Activated CD4-positive, alpha-beta T cell treated with anti-CD3 and anti-CD28 coated beads for 36 hours (primary cell): Measurements from ENCODE around the gene PSRC1. TPM values are rescaled to one million over a fixed set of nuclear protein-coding genes. Genes with fewer than 3 reads are reported as not detected.

Experiments used
- ATAC-seq: fragments of 200-7000 bp; cut with Tn5 transposase; one replicate; pipeline ENCODE4 v1.10.0; 2021; ENCODE audit warnings: mild to moderate bottlenecking, moderate library complexity
- CTCF ChIA-PET: fragments of 350-600 bp; sonication (Branson Sonifier 250); formaldehyde crosslinking; loops from one replicate; lab custom pipeline; 2021; ENCODE audit warnings: antibody characterized with exemption; lab: Charles Lee
- POLR2A ChIA-PET: fragments of 350-600 bp; sonication (Branson Sonifier 250); formaldehyde crosslinking; loops from one replicate; lab custom pipeline; 2021; ENCODE audit warnings: antibody characterized with exemption, inconsistent platforms; lab: Charles Lee
- DNase-seq: peaks from one replicate; pipeline ENCODE4 v3.0.0-alpha.2; 2020
- H3K27ac Mint-ChIP-seq: one replicate; pipeline ENCODE4 v1.8.0; 2021; ENCODE audit warnings: mixed read lengths
- H3K27me3 Mint-ChIP-seq: one replicate; pipeline ENCODE4 v1.8.0; 2021; ENCODE audit warnings: mixed read lengths
- H3K36me3 Mint-ChIP-seq: one replicate; pipeline ENCODE4 v1.8.0; 2021; ENCODE audit warnings: low read depth, mixed read lengths
- H3K4me1 Mint-ChIP-seq: one replicate; pipeline ENCODE4 v1.8.0; 2021; ENCODE audit warnings: mixed read lengths
- H3K4me3 Mint-ChIP-seq: one replicate; pipeline ENCODE4 v1.8.0; 2021; ENCODE audit warnings: mild to moderate bottlenecking, moderate library complexity, mixed read lengths
- H3K9me3 Mint-ChIP-seq: one replicate; pipeline ENCODE4 v1.8.0; 2021; ENCODE audit warnings: low read depth, mixed read lengths
- intact Hi-C, 2 experiments: fragments of 100-400 bp; cut with DNase I in 1 of 2; cut with micrococcal nuclease in 1 of 2; formaldehyde crosslinking; loops; one replicate each; pipeline versions ENCODE4 v1.14.2 to v1.15.1; 2022 to 2024; cut with DNase I, micrococcal nuclease
- total RNA-seq, 2 experiments: library from RNA; stranded (reverse); gene quantifications; one replicate each; pipeline ENCODE4 v1.2.3, GENCODE V29; 2021

Gene PSRC1
- 10 to 100 TPM; 17.6 to 18.4 TPM for total RNA-seq

GRCh38 chr1:109282952-109283747 is at the start of gene PSRC1:
Gene PSRC1, minus strand, starts transcription at chr1:109283145.
- ChIA-PET CTCF (interaction anchor here (0.6 to 1.8 kb wide), 23 partner anchors 13 to 372 kb away, joined by 3 to 29 read pairs (median 4); partner anchors contain the start of gene SARS1), POLR2A (interaction anchor here (0.6 to 1.6 kb wide), 7 partner anchors 17 to 250 kb away, joined by 3 to 6 read pairs (median 3); partner anchors contain the start of genes ATXN7L2 and PSMA5)
- DNase-seq (peak; percentile 95), ATAC-seq (peak; percentile 98)
- H3K36me3 Mint-ChIP-seq: peaks cover 4% of the 10 kb centered on the region
- intact Hi-C loops: loop anchor here (1.0 to 5.0 kb wide), 11 partner anchors 20 to 751 kb away; partner anchors contain the start of genes CYB561D1 (in 2 of the 2), ATXN7L2 (in 1 of the 2), CELSR2 (in 1 of the 2) and PSMA5 (in 1 of the 2)
- peaks cover 11% of the 10 kb centered on the region for H3K4me1 Mint-ChIP-seq
- peak within 1 kb of the TSS; percentile 86 for H3K4me3 Mint-ChIP-seq
- no peaks in the 10 kb centered on the region for H3K27me3 Mint-ChIP-seq
- H3K9me3 Mint-ChIP-seq: no peaks in the 10 kb centered on the region
- H3K27ac Mint-ChIP-seq: peak within 1 kb of the TSS; percentile 90

- Mint-ChIP-seq H3K27ac (no peak overlapping the region), H3K4me3 (no peak overlapping the region), H3K27me3 (no peaks in the 10 kb centered on the region), H3K36me3 (peaks cover 10% of the 10 kb centered on the region), H3K4me1 (no peaks in the 10 kb centered on the region), H3K9me3 (peaks cover 18% of the 10 kb centered on the region)
- CTCF ChIA-PET: interaction anchor here (0.8 kb wide), 1 partner anchor 55 kb away, joined by 3 read pairs; no protein-coding TSS in a partner anchor
- ATAC-seq (no peak), DNase-seq (no peak)
- intact Hi-C loops: no loop called here
- POLR2A ChIA-PET: no interaction called here
Measured at GRCh38 chr1:109331113-109331512, 48.2 kb upstream of the PSRC1 start.

GRCh38 chr1:109327285-109327684 is 44.3 kb upstream of the PSRC1 start:
- intact Hi-C loops: no loop called here
- Mint-ChIP-seq H3K4me1 (no peaks in the 10 kb centered on the region), H3K9me3 (peaks cover 13% of the 10 kb centered on the region), H3K27me3 (no peaks in the 10 kb centered on the region), H3K27ac (no peak overlapping the region), H3K4me3 (no peak overlapping the region), H3K36me3 (peaks cover 10% of the 10 kb centered on the region)
- CTCF ChIA-PET: interaction anchor here (1.1 to 1.9 kb wide), 2 partner anchors 8 to 205 kb away, joined by 3 to 4 read pairs; no protein-coding TSS in a partner anchor
- DNase-seq (no peak), ATAC-seq (no peak)
- POLR2A ChIA-PET: no interaction called here

GRCh38 chr1:109322974-109323373 is 40.0 kb upstream of the PSRC1 start:
- H3K27ac Mint-ChIP-seq: no peak overlapping the region
- ChIA-PET POLR2A (no interaction called here), CTCF (no interaction called here)
- intact Hi-C loops: no loop called here
- no peak overlapping the region for H3K4me3 Mint-ChIP-seq
- no peaks in the 10 kb centered on the region for H3K4me1 Mint-ChIP-seq
- no peaks in the 10 kb centered on the region for H3K9me3 Mint-ChIP-seq
- ATAC-seq (no peak), DNase-seq (no peak)
- H3K36me3 Mint-ChIP-seq: no peaks in the 10 kb centered on the region
- no peaks in the 10 kb centered on the region for H3K27me3 Mint-ChIP-seq

- Mint-ChIP-seq H3K4me3 (no peak overlapping the region), H3K4me1 (no peaks in the 10 kb centered on the region), H3K27me3 (no peaks in the 10 kb centered on the region), H3K9me3 (no peaks in the 10 kb centered on the region), H3K36me3 (no peaks in the 10 kb centered on the region), H3K27ac (no peak overlapping the region)
- CTCF ChIA-PET: interaction anchor here (0.6 to 1.2 kb wide), 4 partner anchors 9 to 80 kb away, joined by 4 read pairs; partner anchors contain the start of gene PSRC1
- ATAC-seq (no peak), DNase-seq (no peak)
- intact Hi-C loops: no loop called here
- POLR2A ChIA-PET: no interaction called here
Measured at GRCh38 chr1:109319114-109319513, 36.2 kb upstream of the PSRC1 start.

DNA sequence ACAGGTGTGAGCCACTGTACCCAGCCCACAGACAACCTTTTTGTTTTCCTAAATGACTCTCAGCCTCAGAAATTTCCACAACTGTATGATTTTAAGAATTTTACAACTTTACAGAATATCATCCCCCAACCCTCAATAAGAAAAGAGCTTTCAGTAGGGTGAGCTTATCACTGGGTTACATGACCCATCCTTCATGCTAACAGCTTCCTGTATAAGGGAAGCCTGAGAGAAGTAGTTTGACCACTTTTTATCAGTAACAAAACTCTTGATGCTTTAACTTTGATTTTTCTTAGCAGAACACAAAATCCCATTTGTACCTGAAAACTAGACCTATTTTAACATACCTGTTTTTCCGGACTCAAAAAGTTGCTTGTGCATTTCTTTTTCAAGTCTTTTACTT is 33.6 kb upstream of the PSRC1 start:
- no peak overlapping the region for H3K27ac Mint-ChIP-seq
- no peaks in the 10 kb centered on the region for H3K9me3 Mint-ChIP-seq
- POLR2A ChIA-PET: interaction anchor here (0.6 kb wide), 1 partner anchor 171 kb away, joined by 3 read pairs; no protein-coding TSS in a partner anchor
- H3K4me1 Mint-ChIP-seq: no peaks in the 10 kb centered on the region
- ATAC-seq (no peak), DNase-seq (no peak)
- H3K36me3 Mint-ChIP-seq: no peaks in the 10 kb centered on the region
- CTCF ChIA-PET: interaction anchor here (0.5 to 2.1 kb wide), 7 partner anchors 9 to 1906 kb away, joined by 3 to 9 read pairs (median 3); no protein-coding TSS in a partner anchor
- H3K27me3 Mint-ChIP-seq: no peaks in the 10 kb centered on the region
- H3K4me3 Mint-ChIP-seq: no peak overlapping the region
- intact Hi-C loops: no loop called here

DNA sequence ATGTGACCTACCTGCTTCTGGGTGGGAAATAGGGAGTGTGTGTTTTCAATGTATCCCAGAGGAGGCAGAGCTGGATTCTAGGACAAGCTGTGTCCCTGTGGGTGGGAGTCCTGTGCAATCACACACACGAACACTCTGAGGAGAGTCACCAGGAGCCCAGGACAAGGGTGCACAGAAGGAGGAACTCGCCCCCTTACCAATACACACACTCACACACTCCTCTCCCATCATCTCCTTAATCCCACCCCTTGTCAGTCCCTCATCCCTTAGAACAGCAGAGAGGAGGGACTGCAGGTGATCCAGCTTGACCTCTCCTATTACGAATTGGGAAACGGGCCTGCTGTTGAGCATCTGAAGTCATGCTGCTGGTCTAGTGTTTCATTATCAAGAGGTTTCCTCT is 32.3 kb upstream of the PSRC1 start:
- ChIA-PET CTCF (interaction anchor here (0.9 to 1.3 kb wide), 2 partner anchors 61 to 181 kb away, joined by 3 to 5 read pairs; no protein-coding TSS in a partner anchor), POLR2A (no interaction called here)
- no peak for ATAC-seq
- Mint-ChIP-seq H3K36me3 (no peaks in the 10 kb centered on the region), H3K4me3 (no peak overlapping the region), H3K27me3 (no peaks in the 10 kb centered on the region), H3K27ac (no peak overlapping the region), H3K4me1 (no peaks in the 10 kb centered on the region), H3K9me3 (no peaks in the 10 kb centered on the region)
- DNase-seq: no peak
- intact Hi-C loops: no loop called here

GRCh38 chr1:109314795-109315194 is 31.9 kb upstream of the PSRC1 start:
- Mint-ChIP-seq H3K27ac (no peak overlapping the region), H3K9me3 (no peaks in the 10 kb centered on the region), H3K27me3 (no peaks in the 10 kb centered on the region), H3K36me3 (no peaks in the 10 kb centered on the region), H3K4me3 (no peak overlapping the region), H3K4me1 (no peaks in the 10 kb centered on the region)
- CTCF ChIA-PET: interaction anchor here (0.6 to 0.9 kb wide), 2 partner anchors 41 to 61 kb away, joined by 3 read pairs; no protein-coding TSS in a partner anchor
- ATAC-seq (no peak), DNase-seq (no peak)
- intact Hi-C loops: no loop called here
- POLR2A ChIA-PET: no interaction called here

- Mint-ChIP-seq H3K4me3 (no peak overlapping the region), H3K36me3 (no peaks in the 10 kb centered on the region), H3K27ac (no peak overlapping the region), H3K9me3 (no peaks in the 10 kb centered on the region), H3K27me3 (no peaks in the 10 kb centered on the region), H3K4me1 (no peaks in the 10 kb centered on the region)
- DNase-seq (no peak), ATAC-seq (no peak)
- POLR2A ChIA-PET: no interaction called here
- intact Hi-C loops: no loop called here
- CTCF ChIA-PET: interaction anchor here (1.1 to 1.3 kb wide), 2 partner anchors 86 to 112 kb away, joined by 4 read pairs; no protein-coding TSS in a partner anchor
Measured at GRCh38 chr1:109312978-109313775, 30.2 kb upstream of the PSRC1 start.

DNA sequence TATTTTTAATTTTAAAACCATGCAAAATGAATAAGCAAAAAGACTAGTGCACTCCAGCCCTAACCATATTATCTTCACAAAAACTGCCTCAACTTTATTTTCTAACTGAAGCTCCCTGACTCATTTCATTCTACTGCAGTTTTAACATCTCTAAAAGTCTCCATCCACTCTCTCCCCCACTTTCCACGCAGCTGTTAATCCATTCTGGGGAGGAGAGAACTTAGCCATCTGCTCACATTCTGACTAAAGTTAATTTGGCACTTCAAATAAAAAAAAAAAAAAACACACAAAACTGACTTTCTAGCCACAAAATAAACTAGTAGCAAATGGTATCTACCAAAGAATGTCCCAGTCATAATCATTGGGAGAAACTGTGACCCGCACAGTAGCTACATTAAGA is 29.3 kb upstream of the PSRC1 start:
- Mint-ChIP-seq H3K4me3 (no peak overlapping the region), H3K36me3 (no peaks in the 10 kb centered on the region), H3K9me3 (no peaks in the 10 kb centered on the region), H3K27me3 (no peaks in the 10 kb centered on the region), H3K4me1 (no peaks in the 10 kb centered on the region), H3K27ac (no peak overlapping the region)
- DNase-seq: no peak
- intact Hi-C loops: no loop called here
- ChIA-PET CTCF (interaction anchor here (1.3 kb wide), 1 partner anchor 87 kb away, joined by 4 read pairs; no protein-coding TSS in a partner anchor), POLR2A (no interaction called here)
- ATAC-seq: no peak

DNA sequence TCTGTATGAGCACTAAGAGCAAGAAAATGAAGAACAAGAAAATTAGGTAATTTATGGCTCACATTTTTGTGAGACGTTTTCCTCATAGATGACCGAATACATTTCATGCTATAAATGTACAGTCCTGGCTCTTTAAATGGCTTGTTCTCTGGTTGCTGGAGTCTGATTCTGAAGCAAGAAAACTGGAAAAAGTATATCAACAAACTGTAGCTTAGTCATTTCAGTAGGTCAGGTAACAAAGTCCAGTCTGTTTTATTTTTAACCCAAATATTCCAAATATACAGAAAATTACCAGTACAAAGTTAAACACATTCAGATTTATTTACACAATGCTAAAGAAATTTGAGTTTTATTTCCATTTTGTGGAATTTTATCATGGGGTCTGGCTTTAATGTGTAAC is 26.4 kb upstream of the PSRC1 start:
- H3K27me3 Mint-ChIP-seq: no peaks in the 10 kb centered on the region
- ChIA-PET CTCF (interaction anchor here (0.6 kb wide), 1 partner anchor 420 kb away, joined by 3 read pairs; no protein-coding TSS in a partner anchor), POLR2A (no interaction called here)
- H3K36me3 Mint-ChIP-seq: no peaks in the 10 kb centered on the region
- DNase-seq (no peak), ATAC-seq (no peak)
- H3K4me1 Mint-ChIP-seq: no peaks in the 10 kb centered on the region
- H3K27ac Mint-ChIP-seq: no peak overlapping the region
- H3K4me3 Mint-ChIP-seq: no peak overlapping the region
- no peaks in the 10 kb centered on the region for H3K9me3 Mint-ChIP-seq
- intact Hi-C loops: loop anchor here in 1 of 2 experiments (5.0 kb wide), 1 partner anchor 43 kb away; no protein-coding TSS in a partner anchor
